Endothelial cell of umbilical vein (primary cell): ENCODE results near the gene CFAP97D1. TPM values are rescaled to one million over a fixed set of nuclear protein-coding genes. Genes with fewer than 3 reads are reported as not detected.

ENCODE experiments used
- BruUV-seq: library from RNA; stranded (reverse); fragments of 400-500 nt; replicated peaks from 2 replicates; lab custom pipeline; 2021; lab: Mats Ljungman, UMichigan
- CTCF ChIA-PET: fragments of 300-600, 350-600 bp; sonication (Branson Sonifier 250); formaldehyde crosslinking; loops from one replicate; lab custom pipeline; 2021; ENCODE audit warnings: antibody characterized with exemption, inconsistent platforms; lab: Charles Lee
- POLR2A ChIA-PET: fragments of 300-600, 350-600 bp; sonication (Branson Sonifier 250); formaldehyde crosslinking; loops from one replicate; lab custom pipeline; 2021; ENCODE audit warnings: antibody characterized with exemption, inconsistent platforms; lab: Charles Lee
- DNase-seq: peaks from one replicate; pipeline ENCODE4 v3.0.0-alpha.2; 2011; ENCODE audit warnings: low read depth, low spot score
- FAIRE-seq: peaks from 2 replicates; lab custom pipeline; 2011; peaks lifted over from hg19 to GRCh38; lab: Jason Lieb, UNC
- H2AFZ ChIP-seq: 2 replicates; pipeline ENCODE4 v1.6.0; 2012; ENCODE audit warnings: low read depth, low read length, control low read depth, inconsistent platforms
- H3K27ac ChIP-seq: 2 replicates; pipeline ENCODE4 v1.5.1; 2011; ENCODE audit warnings: low read depth, mild to moderate bottlenecking, control low read depth, low read length, moderate library complexity; ENCODE audit not compliant: insufficient read depth
- H3K27me3 ChIP-seq, 2 experiments: 2 replicates each; pipeline versions ENCODE4 v1.6.0 to v1.6.1; 2011; ENCODE audit warnings: low read length in 2 of 2, mixed read lengths in 1 of 2; ENCODE audit not compliant: control insufficient read depth in 2 of 2, insufficient read depth in 2 of 2
- H3K36me3 ChIP-seq, 2 experiments: 2 replicates in 1 of 2; 3 replicates in 1 of 2; pipeline ENCODE4 v1.5.1; 2011; ENCODE audit warnings: low read length in 2 of 2, mild to moderate bottlenecking in 1 of 2, moderate library complexity in 1 of 2; ENCODE audit not compliant: control insufficient read depth in 2 of 2, insufficient read depth in 2 of 2; ENCODE audit errors: extremely low read depth in 1 of 2
- H3K4me1 ChIP-seq: 3 replicates; pipeline ENCODE4 v1.5.1; 2011; ENCODE audit warnings: mild to moderate bottlenecking, low read length; ENCODE audit not compliant: control insufficient read depth, insufficient read depth; ENCODE audit errors: extremely low read depth
- H3K4me2 ChIP-seq: 2 replicates; pipeline ENCODE4 v1.6.1; 2011; ENCODE audit warnings: low read length, control low read depth, mixed read lengths; ENCODE audit not compliant: insufficient read depth
- H3K4me3 ChIP-seq, 3 experiments: fragments of 200-600 bp in 1 of 3; sonication (generic), shearing (Covaris generic) in 1 of 3; replicated peaks in 1 of 3; 2 replicates each; pipeline ENCODE4 v1.5.1; 2011 to 2016; ENCODE audit warnings: control low read depth in 3 of 3, low read length in 3 of 3, mild to moderate bottlenecking in 2 of 3, inconsistent platforms in 1 of 3, low read depth in 1 of 3, moderate library complexity in 1 of 3; ENCODE audit not compliant: insufficient read depth in 1 of 3
- H3K79me2 ChIP-seq: 2 replicates; pipeline ENCODE4 v1.6.0; 2012; ENCODE audit warnings: low read length, inconsistent platforms; ENCODE audit not compliant: control insufficient read depth, insufficient read depth
- H3K9ac ChIP-seq: replicated peaks from 2 replicates; pipeline ENCODE3; 2011; ENCODE audit warnings: low read length, control low read depth; ENCODE audit not compliant: insufficient read depth; ENCODE audit errors: extremely low read depth
- H3K9me1 ChIP-seq: replicated peaks from 3 replicates; pipeline ENCODE4 v1.6.0; 2011; ENCODE audit warnings: mild to moderate bottlenecking, low read length; ENCODE audit not compliant: control insufficient read depth, insufficient read depth; ENCODE audit errors: extremely low read depth
- H3K9me3 ChIP-seq: replicated peaks from 2 replicates; pipeline ENCODE4 v1.5.1; 2012; ENCODE audit warnings: low read length, inconsistent platforms; ENCODE audit not compliant: control insufficient read depth, insufficient read depth
- H4K20me1 ChIP-seq: replicated peaks from 2 replicates; pipeline ENCODE3; 2011; ENCODE audit warnings: mild to moderate bottlenecking, low read length; ENCODE audit not compliant: control insufficient read depth, insufficient read depth; ENCODE audit errors: extremely low read depth
- EZH2 ChIP-seq: IDR thresholded peaks from 2 replicates; pipeline ENCODE4 v1.6.1; 2012; ENCODE audit warnings: borderline replicate concordance, low read depth, mild to moderate bottlenecking, moderate library complexity, low read length, inconsistent platforms; ENCODE audit not compliant: severe bottlenecking
- FOS ChIP-seq: IDR thresholded peaks from 2 replicates; pipeline ENCODE4 v1.6.1; 2011; ENCODE audit warnings: mild to moderate bottlenecking, low read length, moderate library complexity, borderline replicate concordance; ENCODE audit not compliant: insufficient read depth
- GATA2 ChIP-seq: IDR thresholded peaks from 2 replicates; pipeline ENCODE4 v1.7.0; 2011; ENCODE audit warnings: low read depth, mild to moderate bottlenecking, moderate library complexity, mixed read lengths, low read length; ENCODE audit not compliant: insufficient read length, insufficient read depth
- JUN ChIP-seq: IDR thresholded peaks from 2 replicates; pipeline ENCODE4 v1.6.1; 2011; ENCODE audit warnings: borderline replicate concordance, low read depth; ENCODE audit not compliant: insufficient read length, insufficient read depth
- MYC ChIP-seq: IDR thresholded peaks from one replicate; pipeline ENCODE4 v1.6.1; 2011; ENCODE audit warnings: mild to moderate bottlenecking, low read depth, low read length
- POLR2A ChIP-seq: IDR thresholded peaks from 2 replicates; pipeline ENCODE4 v1.6.1; 2012; ENCODE audit warnings: low read depth, mild to moderate bottlenecking, control low read depth, low read length
- POLR2AphosphoS5 ChIP-seq: IDR thresholded peaks from 2 replicates; pipeline ENCODE4 v1.6.1; 2012; ENCODE audit warnings: low read depth, mild to moderate bottlenecking, control low read depth, low read length, moderate library complexity; ENCODE audit not compliant: insufficient read depth
- dilution Hi-C: fragments of 300-500 bp; cut with MboI; formaldehyde crosslinking; loops from one replicate; pipeline ENCODE4 v1.15.0; 2019; ENCODE audit warnings: low sequenced_read_pairs; ENCODE audit not compliant: extremely low pct_ligation_motif_present
- intact Hi-C: fragments of 100-400 bp; cut with micrococcal nuclease; formaldehyde crosslinking; loops from one replicate; pipeline ENCODE4 v1.10.0; 2022
- polyA plus RNA-seq, 4 experiments: library from polyadenylated mRNA; depleted of rRNA in 3 of 4; stranded (reverse) in 3 of 4; unstranded in 1 of 4; fragments of >200 nt; gene quantifications; 2 replicates each; pipeline versions ENCODE4 v1.2.1 to v1.2.3, GENCODE V29; 2011 to 2012; ENCODE audit warnings: missing spikeins in 1 of 4
- total RNA-seq: library from RNA; stranded (reverse); gene quantifications from 2 replicates; pipeline ENCODE4 v1.2.3, GENCODE V29; 2021
- TF ChIP-seq, protein P1 (sequence below): IDR thresholded peaks from 2 replicates; pipeline ENCODE4 v1.6.1; 2011; ENCODE audit not compliant: insufficient read depth, insufficient read length
- TF ChIP-seq, protein P2 (sequence below), 2 donors: IDR thresholded peaks; 1 replicate in 1 of 2; 2 replicates in 1 of 2; pipeline ENCODE4 v1.5.1; 2011; ENCODE audit warnings: low read length in 2 of 2, mild to moderate bottlenecking in 2 of 2, moderate library complexity in 2 of 2, control low read depth in 1 of 2, inconsistent platforms in 1 of 2, low read depth in 1 of 2; ENCODE audit not compliant: insufficient read depth in 1 of 2; ENCODE audit errors: extremely low read depth in 1 of 2

CFAP97D1 gene
- total and polyA plus RNA-seq, 2 donors (not counting 3 experiments of a cell fraction or from before 2014, with no cell fraction given): not detected

DNA sequence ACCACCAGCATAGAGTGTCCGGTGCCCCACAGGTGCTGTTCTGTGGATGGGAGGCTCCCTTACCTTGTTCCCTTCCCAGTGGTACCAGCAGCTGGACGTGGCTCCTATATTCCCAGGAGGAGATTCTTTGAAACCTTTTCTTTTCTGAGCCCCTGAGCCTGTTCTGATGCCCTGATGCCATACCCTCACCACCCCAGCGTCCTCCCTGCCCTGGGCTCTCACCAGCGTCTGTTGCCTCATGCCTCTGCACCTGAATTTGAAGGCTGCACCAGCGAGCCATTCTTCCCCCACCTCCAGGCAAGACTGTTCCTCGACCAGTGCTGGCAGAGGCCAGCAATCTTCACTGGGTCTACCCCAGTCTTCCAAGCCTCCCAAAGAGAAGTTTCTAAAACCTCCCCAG is 22.1 kb upstream of the CFAP97D1 start:
- DNase-seq (no peak), FAIRE-seq (no peak)
- TF ChIP-seq POLR2AphosphoS5 (no peak), GATA2 (no peak), MYC (no peak)
- TF ChIP-seq, protein P1, sequence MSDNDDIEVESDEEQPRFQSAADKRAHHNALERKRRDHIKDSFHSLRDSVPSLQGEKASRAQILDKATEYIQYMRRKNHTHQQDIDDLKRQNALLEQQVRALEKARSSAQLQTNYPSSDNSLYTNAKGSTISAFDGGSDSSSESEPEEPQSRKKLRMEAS: no peak
- Histone ChIP-seq H3K9me3 (no peaks in the 10 kb centered on the region), H3K9me1 (no peaks in the 10 kb centered on the region), H3K27me3 (peaks cover 8 to 17% of the 10 kb centered on the region in 2 experiments), H3K4me1 (peaks cover 3% of the 10 kb centered on the region), H3K36me3 (no peaks in the 10 kb centered on the region), H3K4me2 (no peak overlapping the region), H3K27ac (no peak overlapping the region), H2AFZ (no peak overlapping the region), H4K20me1 (no peaks in the 10 kb centered on the region), H3K9ac (no peak overlapping the region), H3K4me3 (no peak overlapping the region), H3K79me2 (no peaks in the 10 kb centered on the region)
- ChIA-PET POLR2A (no interaction called here), CTCF (interaction anchor here (1.7 to 9.4 kb wide), 4 partner anchors 9 to 84 kb away, joined by 7 to 414 read pairs (median 18); no protein-coding TSS in a partner anchor)
- intact Hi-C loops: no loop called here
- no TSS peak for BruUV-seq
- dilution Hi-C loops: no loop called here

DNA sequence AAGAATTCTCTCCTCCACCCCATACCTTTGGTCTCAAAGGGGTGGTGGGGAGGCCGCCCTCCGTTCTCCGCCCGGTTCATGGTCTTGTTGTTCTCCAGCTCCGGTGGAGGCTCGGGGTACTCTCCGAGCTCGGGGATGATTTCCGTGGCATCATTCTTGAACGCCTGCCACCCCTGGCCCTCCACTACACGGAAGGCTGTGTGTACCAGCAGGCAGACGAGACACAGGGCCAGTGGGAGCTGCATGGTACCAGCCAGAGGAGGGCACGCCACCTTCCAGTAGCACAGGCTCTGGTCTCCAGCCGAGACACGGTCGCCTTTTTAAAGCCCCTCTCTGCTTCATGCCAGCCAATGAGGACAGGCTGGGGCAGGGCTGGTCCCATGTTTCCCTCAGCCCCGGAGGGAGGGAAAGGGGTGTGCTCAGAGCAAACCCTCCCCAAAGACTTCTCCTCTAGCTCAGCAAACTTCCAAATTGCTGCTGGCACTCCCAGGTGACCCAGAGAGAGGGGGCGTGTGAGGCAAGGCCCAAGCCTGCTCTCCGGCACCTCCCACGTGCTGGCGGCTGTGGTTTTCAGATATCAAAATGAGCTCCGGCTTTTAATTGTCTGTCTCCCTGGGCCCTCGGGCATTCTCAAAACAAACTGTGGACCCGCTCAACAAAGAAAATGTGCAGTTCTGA is 21.6 kb upstream of the CFAP97D1 start, which contains the start of gene SOST:
TSS of gene SOST (minus strand) at position 295 of the 678 bp plus-strand sequence. CDS start at position 245, 50 bp downstream.
- CTCF ChIA-PET: interaction anchor here (0.8 to 9.4 kb wide), 4 partner anchors 25 to 62 kb away, joined by 3 to 414 read pairs (median 13); no protein-coding TSS in a partner anchor
- TF ChIP-seq POLR2A (no peak), GATA2 (no peak), JUN (no peak), EZH2 (no peak), MYC (no peak), POLR2AphosphoS5 (no peak), FOS (no peak)
- TF ChIP-seq, protein P1: no peak
- TF ChIP-seq, protein P2, sequence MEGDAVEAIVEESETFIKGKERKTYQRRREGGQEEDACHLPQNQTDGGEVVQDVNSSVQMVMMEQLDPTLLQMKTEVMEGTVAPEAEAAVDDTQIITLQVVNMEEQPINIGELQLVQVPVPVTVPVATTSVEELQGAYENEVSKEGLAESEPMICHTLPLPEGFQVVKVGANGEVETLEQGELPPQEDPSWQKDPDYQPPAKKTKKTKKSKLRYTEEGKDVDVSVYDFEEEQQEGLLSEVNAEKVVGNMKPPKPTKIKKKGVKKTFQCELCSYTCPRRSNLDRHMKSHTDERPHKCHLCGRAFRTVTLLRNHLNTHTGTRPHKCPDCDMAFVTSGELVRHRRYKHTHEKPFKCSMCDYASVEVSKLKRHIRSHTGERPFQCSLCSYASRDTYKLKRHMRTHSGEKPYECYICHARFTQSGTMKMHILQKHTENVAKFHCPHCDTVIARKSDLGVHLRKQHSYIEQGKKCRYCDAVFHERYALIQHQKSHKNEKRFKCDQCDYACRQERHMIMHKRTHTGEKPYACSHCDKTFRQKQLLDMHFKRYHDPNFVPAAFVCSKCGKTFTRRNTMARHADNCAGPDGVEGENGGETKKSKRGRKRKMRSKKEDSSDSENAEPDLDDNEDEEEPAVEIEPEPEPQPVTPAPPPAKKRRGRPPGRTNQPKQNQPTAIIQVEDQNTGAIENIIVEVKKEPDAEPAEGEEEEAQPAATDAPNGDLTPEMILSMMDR (IDR thresholded peaks at IDR 0.05; ENCODE audit: extremely low read depth in 1 of 2, insufficient read depth in 1 of 2, low read depth in 1 of 2, low read length in 2 of 2): no peak
- Histone ChIP-seq H3K4me1 (peaks cover 3% of the 10 kb centered on the region), H3K27me3 (peaks cover 8 to 13% of the 10 kb centered on the region in 2 experiments), H3K27ac (no peak within 1 kb of the TSS), H3K36me3 (no peaks in the 10 kb centered on the region), H3K4me3 (no peak within 1 kb of the TSS), H3K9me1 (no peaks in the 10 kb centered on the region), H3K9ac (no peak within 1 kb of the TSS), H4K20me1 (no peaks in the 10 kb centered on the region), H2AFZ (no peak within 1 kb of the TSS), H3K79me2 (no peaks in the 10 kb centered on the region), H3K4me2 (no peak within 1 kb of the TSS), H3K9me3 (no peaks in the 10 kb centered on the region)
- DNase-seq (no peak), FAIRE-seq (no peak)
- POLR2A ChIA-PET: no interaction called here
- intact Hi-C loops (no loop called here), dilution Hi-C loops (no loop called here)
- BruUV-seq: no TSS peak
